Coronary artery (tissue), 2 donors: ENCODE results near the gene ZDHHC14.

Source experiments
- DNase-seq: peaks from one replicate; pipeline ENCODE4 v3.0.0-alpha.2; 2017; ENCODE audit warnings: low spot score
- H3K27ac ChIP-seq, 2 donors: fragments of 200-600 bp; sonication (generic); one replicate each; pipeline ENCODE4 v1.5.1; 2016 to 2019
- H3K4me3 ChIP-seq: fragments of 200-600 bp; sonication (generic); 2 replicates; pipeline ENCODE4 v1.5.1; 2016; ENCODE audit warnings: mild to moderate bottlenecking, moderate library complexity
- CTCF ChIP-seq: fragments of 200-600 bp; sonication (generic); IDR thresholded peaks from one replicate; pipeline ENCODE4 v1.5.1; 2019; ENCODE audit warnings: antibody characterized with exemption

The ZDHHC14 gene

GRCh38 chr6:157533048-157533871 is 152.3 kb downstream of the ZDHHC14 start:
- Histone ChIP-seq H3K4me3 (no peak overlapping the region), H3K27ac (no peak overlapping the region)
- no peak for DNase-seq
- TF ChIP-seq CTCF = no peak

GRCh38 chr6:157534134-157534871 is 153.3 kb downstream of the ZDHHC14 start:
- H3K27ac ChIP-seq = no peak overlapping the region
- no peak for TF ChIP-seq CTCF

GRCh38 chr6:157534977-157535339 is 154.0 kb downstream of the ZDHHC14 start:
- DNase-seq = no peak
- Histone ChIP-seq H3K27ac (peak overlapping the region in 1 of 2 donors; percentile 57), H3K4me3 (no peak overlapping the region)
- no peak for TF ChIP-seq CTCF

More at GRCh38 chr6:157534134-157534871, 153.3 kb downstream of the ZDHHC14 start:
- no peak overlapping the region for H3K4me3 ChIP-seq
- DNase-seq = no peak

- H3K27ac ChIP-seq = peak overlapping the region in 1 of 2 donors; percentile 57
Measured at GRCh38 chr6:157535340-157536222, 154.6 kb downstream of the ZDHHC14 start.

GRCh38 chr6:157536223-157536545 is 155.2 kb downstream of the ZDHHC14 start:
- Histone ChIP-seq H3K4me3 (no peak overlapping the region), H3K27ac (peak overlapping the region in 1 of 2 donors; percentile 57)
- no peak for TF ChIP-seq CTCF
- no peak for DNase-seq

More at GRCh38 chr6:157535340-157536222, 154.6 kb downstream of the ZDHHC14 start:
- no peak overlapping the region for H3K4me3 ChIP-seq
- TF ChIP-seq CTCF = no peak
- DNase-seq = no peak

GRCh38 chr6:157537556-157537955 is 156.6 kb downstream of the ZDHHC14 start:
- no peak overlapping the region for H3K27ac ChIP-seq
- no peak for TF ChIP-seq CTCF
- no peak for DNase-seq
- H3K4me3 ChIP-seq = no peak overlapping the region
